Astrocyte (in vitro differentiated cells and primary cell): ENCODE results near the gene DDX4. TPM values are rescaled to one million over a fixed set of nuclear protein-coding genes. Genes with fewer than 3 reads are reported as not detected.

Experiments
- DNase-seq: peaks from one replicate; pipeline ENCODE4 v3.0.0-alpha.2; 2010; ENCODE audit warnings: low read depth
- FAIRE-seq: peaks from 2 replicates; lab custom pipeline; 2011; peaks lifted over from hg19 to GRCh38; lab: Jason Lieb, UNC
- H2AFZ ChIP-seq: 2 replicates; pipeline ENCODE4 v1.6.0; 2012; ENCODE audit warnings: low read depth, low read length, inconsistent platforms
- H3K27ac ChIP-seq: 2 replicates; pipeline ENCODE4 v1.5.1; 2011; ENCODE audit warnings: low read depth, low read length, inconsistent platforms
- H3K27me3 ChIP-seq: 2 replicates; pipeline ENCODE4 v1.6.0; 2011; ENCODE audit warnings: low read length, inconsistent platforms; ENCODE audit not compliant: insufficient read depth
- H3K36me3 ChIP-seq: 2 replicates; pipeline ENCODE4 v1.5.1; 2011; ENCODE audit warnings: low read length, inconsistent platforms; ENCODE audit not compliant: insufficient read depth
- H3K4me1 ChIP-seq: 2 replicates; pipeline ENCODE4 v1.5.1; 2011; ENCODE audit warnings: low read length, inconsistent platforms; ENCODE audit not compliant: insufficient read depth
- H3K4me2 ChIP-seq: 2 replicates; pipeline ENCODE4 v1.6.0; 2012; ENCODE audit warnings: low read length, inconsistent platforms
- H3K4me3 ChIP-seq: 2 replicates; pipeline ENCODE4 v1.5.1; 2011; ENCODE audit warnings: low read depth, mild to moderate bottlenecking, low read length, inconsistent platforms; ENCODE audit not compliant: insufficient read depth
- H3K79me2 ChIP-seq: 2 replicates; pipeline ENCODE4 v1.6.0; 2012; ENCODE audit warnings: mild to moderate bottlenecking, low read length, inconsistent platforms; ENCODE audit not compliant: insufficient read depth
- H3K9ac ChIP-seq: 2 replicates; pipeline ENCODE4 v1.6.0; 2012; ENCODE audit warnings: mild to moderate bottlenecking, low read length, inconsistent platforms
- H3K9me3 ChIP-seq: 2 replicates; pipeline ENCODE4 v1.5.1; 2012; ENCODE audit warnings: low read depth, mild to moderate bottlenecking, low read length, inconsistent platforms; ENCODE audit not compliant: insufficient read depth
- H4K20me1 ChIP-seq: 2 replicates; pipeline ENCODE4 v1.6.0; 2012; ENCODE audit warnings: low read length, inconsistent platforms; ENCODE audit not compliant: insufficient read depth
- H3K27ac Mint-ChIP-seq: one replicate; pipeline ENCODE4 v1.8.0; 2021; ENCODE audit warnings: mild to moderate bottlenecking, mixed read lengths; ENCODE audit not compliant: unreplicated experiment
- H3K27me3 Mint-ChIP-seq: one replicate; pipeline ENCODE4 v1.8.0; 2021; ENCODE audit warnings: low read depth, mixed read lengths; ENCODE audit not compliant: unreplicated experiment
- H3K36me3 Mint-ChIP-seq: one replicate; pipeline ENCODE4 v1.8.0; 2021; ENCODE audit warnings: low read depth, mixed read lengths; ENCODE audit not compliant: unreplicated experiment
- H3K4me1 Mint-ChIP-seq: one replicate; pipeline ENCODE4 v1.8.0; 2021; ENCODE audit warnings: low read depth, mixed read lengths; ENCODE audit not compliant: unreplicated experiment
- H3K4me3 Mint-ChIP-seq: one replicate; pipeline ENCODE4 v1.8.0; 2021; ENCODE audit warnings: mild to moderate bottlenecking, moderate library complexity, mixed read lengths; ENCODE audit not compliant: unreplicated experiment
- H3K9me3 Mint-ChIP-seq: one replicate; pipeline ENCODE4 v1.8.0; 2021; ENCODE audit warnings: mild to moderate bottlenecking, mixed read lengths; ENCODE audit not compliant: unreplicated experiment
- EZH2 ChIP-seq: IDR thresholded peaks from 2 replicates; pipeline ENCODE4 v1.6.1; 2012; ENCODE audit warnings: mild to moderate bottlenecking, low read length, inconsistent platforms; ENCODE audit not compliant: insufficient read depth
- total RNA-seq: library from RNA; stranded (reverse); gene quantifications from 2 replicates; pipeline ENCODE4 v1.2.1, GENCODE V29; 2021
- TF ChIP-seq, protein P1 (sequence below): IDR thresholded peaks from 2 replicates; pipeline ENCODE4 v1.5.1; 2011; ENCODE audit warnings: low read depth, mild to moderate bottlenecking, inconsistent platforms, low read length, moderate library complexity; ENCODE audit not compliant: insufficient read depth

The DDX4 gene
- total RNA-seq, 1 donor from 2014 or later: not detected

DNA sequence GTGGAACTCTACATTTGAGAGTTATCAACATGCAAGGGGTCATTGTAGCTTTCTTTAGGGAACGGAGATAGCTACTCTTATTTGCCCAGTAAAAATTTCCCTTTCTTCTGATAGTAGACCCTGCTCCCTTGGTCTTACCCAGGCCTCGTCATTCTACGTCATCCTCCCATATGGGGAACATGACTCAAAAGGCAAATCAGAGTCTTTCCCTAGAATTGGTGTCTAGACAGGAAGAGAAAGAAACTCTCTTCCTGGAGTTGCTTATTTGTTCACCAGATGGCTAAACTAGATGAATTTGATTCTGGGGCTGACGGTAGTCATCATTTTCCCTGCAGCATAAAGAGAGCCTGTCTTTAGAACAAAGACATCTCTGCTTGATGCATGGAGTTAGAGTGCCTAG lies 13.6 kb upstream of the DDX4 start:
- Mint-ChIP-seq H3K36me3 (no peaks in the 10 kb centered on the region), H3K27ac (no peak overlapping the region), H3K4me3 (no peak overlapping the region), H3K9me3 (peaks cover 2% of the 10 kb centered on the region), H3K27me3 (no peaks in the 10 kb centered on the region), H3K4me1 (peaks cover 3% of the 10 kb centered on the region)
- H3K4me1 ChIP-seq: no peaks in the 10 kb centered on the region
- H3K36me3 ChIP-seq: no peaks in the 10 kb centered on the region
- H3K9ac ChIP-seq: no peak overlapping the region
- FAIRE-seq (no peak), DNase-seq (no peak)
- TF ChIP-seq, protein P1, sequence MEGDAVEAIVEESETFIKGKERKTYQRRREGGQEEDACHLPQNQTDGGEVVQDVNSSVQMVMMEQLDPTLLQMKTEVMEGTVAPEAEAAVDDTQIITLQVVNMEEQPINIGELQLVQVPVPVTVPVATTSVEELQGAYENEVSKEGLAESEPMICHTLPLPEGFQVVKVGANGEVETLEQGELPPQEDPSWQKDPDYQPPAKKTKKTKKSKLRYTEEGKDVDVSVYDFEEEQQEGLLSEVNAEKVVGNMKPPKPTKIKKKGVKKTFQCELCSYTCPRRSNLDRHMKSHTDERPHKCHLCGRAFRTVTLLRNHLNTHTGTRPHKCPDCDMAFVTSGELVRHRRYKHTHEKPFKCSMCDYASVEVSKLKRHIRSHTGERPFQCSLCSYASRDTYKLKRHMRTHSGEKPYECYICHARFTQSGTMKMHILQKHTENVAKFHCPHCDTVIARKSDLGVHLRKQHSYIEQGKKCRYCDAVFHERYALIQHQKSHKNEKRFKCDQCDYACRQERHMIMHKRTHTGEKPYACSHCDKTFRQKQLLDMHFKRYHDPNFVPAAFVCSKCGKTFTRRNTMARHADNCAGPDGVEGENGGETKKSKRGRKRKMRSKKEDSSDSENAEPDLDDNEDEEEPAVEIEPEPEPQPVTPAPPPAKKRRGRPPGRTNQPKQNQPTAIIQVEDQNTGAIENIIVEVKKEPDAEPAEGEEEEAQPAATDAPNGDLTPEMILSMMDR: no peak
- TF ChIP-seq EZH2: no peak
- no peak overlapping the region for H3K4me3 ChIP-seq
- H3K4me2 ChIP-seq: no peak overlapping the region
- H2AFZ ChIP-seq: no peak overlapping the region
- H4K20me1 ChIP-seq: no peaks in the 10 kb centered on the region
- H3K27me3 ChIP-seq: no peaks in the 10 kb centered on the region
- no peaks in the 10 kb centered on the region for H3K79me2 ChIP-seq
- H3K27ac ChIP-seq: no peak overlapping the region
- no peaks in the 10 kb centered on the region for H3K9me3 ChIP-seq

DNA sequence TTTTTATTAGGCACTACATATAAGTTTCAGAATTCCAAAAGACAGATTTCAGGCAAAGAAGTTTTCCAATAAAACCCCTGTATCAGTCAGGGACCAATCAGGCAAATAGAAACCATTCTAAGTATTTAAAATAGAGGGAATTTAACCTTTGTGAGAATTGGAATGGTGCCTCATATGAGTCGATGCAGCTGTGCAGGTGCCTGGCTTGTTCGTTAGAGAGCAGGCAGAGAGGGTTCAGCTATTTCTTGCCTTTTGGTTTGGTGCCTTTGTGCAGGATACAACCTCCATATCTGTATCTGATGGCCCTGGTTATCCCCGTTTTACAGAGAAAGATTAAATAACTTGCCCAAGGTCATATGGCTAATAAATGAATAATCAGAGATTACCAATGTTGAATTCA lies 6.0 kb upstream of the DDX4 start:
- H3K27ac ChIP-seq: no peak overlapping the region
- no peak for FAIRE-seq
- H3K79me2 ChIP-seq: no peaks in the 10 kb centered on the region
- no peak overlapping the region for H3K9ac ChIP-seq
- no peak overlapping the region for H2AFZ ChIP-seq
- H3K36me3 Mint-ChIP-seq: no peaks in the 10 kb centered on the region
- no peak overlapping the region for H3K4me3 ChIP-seq
- no peaks in the 10 kb centered on the region for H3K27me3 ChIP-seq
- H3K9me3 ChIP-seq: no peaks in the 10 kb centered on the region
- no peaks in the 10 kb centered on the region for H3K4me1 ChIP-seq
- H3K4me1 Mint-ChIP-seq: no peaks in the 10 kb centered on the region
- no peak overlapping the region for H3K4me3 Mint-ChIP-seq
- TF ChIP-seq, protein P1: no peak
- no peak for TF ChIP-seq EZH2
- no peak for DNase-seq
- H3K27me3 Mint-ChIP-seq: peaks cover 5% of the 10 kb centered on the region
- no peak overlapping the region for H3K27ac Mint-ChIP-seq
- no peak overlapping the region for H3K4me2 ChIP-seq
- no peaks in the 10 kb centered on the region for H4K20me1 ChIP-seq
- no peaks in the 10 kb centered on the region for H3K36me3 ChIP-seq
- no peaks in the 10 kb centered on the region for H3K9me3 Mint-ChIP-seq

- Mint-ChIP-seq H3K4me1 (no peaks in the 10 kb centered on the region), H3K4me3 (no peak overlapping the region), H3K27me3 (peaks cover 5% of the 10 kb centered on the region), H3K36me3 (no peaks in the 10 kb centered on the region), H3K27ac (no peak overlapping the region), H3K9me3 (no peaks in the 10 kb centered on the region)
- Histone ChIP-seq H3K27me3 (no peaks in the 10 kb centered on the region), H3K27ac (no peak overlapping the region), H3K4me2 (no peak overlapping the region), H3K79me2 (no peaks in the 10 kb centered on the region), H3K36me3 (no peaks in the 10 kb centered on the region), H3K4me1 (no peaks in the 10 kb centered on the region), H3K4me3 (no peak overlapping the region), H3K9me3 (no peaks in the 10 kb centered on the region), H2AFZ (no peak overlapping the region), H3K9ac (no peak overlapping the region), H4K20me1 (no peaks in the 10 kb centered on the region)
- no peak for TF ChIP-seq EZH2
- TF ChIP-seq, protein P1: no peak
- no peak for FAIRE-seq
- no peak for DNase-seq
Observed at GRCh38 chr5:55732585-55732984, 5.3 kb upstream of the DDX4 start.
